ENCODE measurements around the gene SCAP.
"Not testable (repeated sequence)": the region's sequence is repeated elsewhere in the genome, so short reads cannot be mapped to it uniquely, and the experiment has no call there.

Gene SCAP

DNA sequence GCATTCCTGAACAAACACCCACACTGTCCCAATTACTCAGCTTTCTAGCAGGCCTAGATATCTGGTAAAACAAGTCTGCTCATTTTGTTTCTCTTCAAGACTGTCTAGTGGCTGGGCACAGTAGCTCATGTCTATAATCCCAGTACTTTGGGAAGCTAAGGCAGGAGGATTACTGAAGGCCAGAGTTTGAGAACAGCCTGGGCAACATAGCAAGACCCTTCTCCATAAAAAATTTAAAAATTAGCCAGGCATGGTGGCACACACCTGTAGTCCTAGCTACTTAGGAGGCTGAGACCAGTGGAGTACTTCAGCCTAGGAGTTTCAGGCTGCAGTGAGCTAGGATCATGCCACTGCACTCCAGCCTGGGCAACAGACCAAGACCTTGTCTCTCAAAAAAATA lies 101.2 kb downstream of the SCAP start:
- Histone ChIP-seq H3K27me3 (ENCODE audit: control insufficient read depth, insufficient read depth, low read length) (no peaks in the 10 kb centered on the region), H3K4me2 (ENCODE audit: low read length) (no peak overlapping the region)

DNA sequence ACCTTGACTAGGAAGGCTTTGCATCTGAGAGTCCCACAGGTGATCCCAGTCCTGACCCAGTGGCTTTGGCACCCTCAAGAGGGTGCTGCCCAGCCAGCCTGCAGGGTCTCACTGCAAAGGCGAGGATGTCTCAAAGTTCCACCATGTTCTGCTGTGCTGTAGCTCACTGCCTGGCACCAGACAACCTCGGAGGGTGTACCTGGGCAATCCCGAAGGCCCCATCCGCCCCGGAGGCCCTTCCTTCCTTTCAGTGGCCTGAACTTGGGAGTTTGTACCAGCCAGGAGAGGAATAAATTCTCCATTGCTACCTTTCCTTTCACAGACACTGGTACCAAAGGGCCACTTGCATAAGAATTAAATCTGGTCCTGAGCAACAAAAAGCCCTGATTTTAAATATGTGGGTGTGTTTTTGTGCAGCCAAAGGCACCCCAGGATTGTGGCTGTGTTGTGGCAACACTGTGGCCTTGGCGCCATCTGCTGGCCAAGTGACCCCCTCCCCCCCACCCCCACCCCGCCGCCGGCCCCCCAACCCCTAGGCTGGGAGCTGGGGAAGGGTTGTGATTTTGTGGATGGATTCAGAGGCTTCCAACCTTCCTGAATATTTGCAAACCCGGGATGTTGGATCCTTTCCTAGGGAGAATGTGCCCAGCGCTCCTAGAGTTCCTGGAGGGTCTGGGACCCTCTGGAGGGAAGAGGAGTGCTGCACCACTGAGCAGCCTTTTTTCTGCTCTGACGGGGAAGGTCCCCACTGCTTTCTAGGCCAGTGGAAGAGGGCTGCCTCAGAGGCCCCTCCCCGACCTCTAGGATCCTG lies 104.6 kb downstream of the SCAP start:
- no peak for TF ChIP-seq CTCF (IDR thresholded peaks at IDR 0.05)
- Histone ChIP-seq H3K9ac (no peak overlapping the region), H3K4me3 (ENCODE audit: low read depth, low read length) (no peak overlapping the region), H2AFZ (no peak overlapping the region), H3K36me3 (ENCODE audit: control insufficient read depth, insufficient read depth, low read length) (no peaks in the 10 kb centered on the region), H3K27me3 (ENCODE audit: control insufficient read depth, insufficient read depth, low read length) (no peaks in the 10 kb centered on the region), H3K9me3 (ENCODE audit: control insufficient read depth, low read length) (no peaks in the 10 kb centered on the region), H3K27ac (no peak overlapping the region), H3K4me1 (no peaks in the 10 kb centered on the region), H3K4me2 (ENCODE audit: low read length) (no peak overlapping the region), H3K79me2 (no peaks in the 10 kb centered on the region)

More for the DNA sequence above, 101.2 kb downstream of the SCAP start:
- H3K79me2 ChIP-seq, result no peaks in the 10 kb centered on the region
- H3K9ac ChIP-seq, result no peak overlapping the region
- H2AFZ ChIP-seq, result no peak overlapping the region
- no peak overlapping the region for H3K4me3 ChIP-seq (ENCODE audit: low read depth, low read length)
- no peak overlapping the region for H3K27ac ChIP-seq
- no peaks in the 10 kb centered on the region for H3K9me3 ChIP-seq (ENCODE audit: control insufficient read depth, low read length)
- H3K36me3 ChIP-seq (ENCODE audit: control insufficient read depth, insufficient read depth, low read length), result no peaks in the 10 kb centered on the region
- TF ChIP-seq CTCF (IDR thresholded peaks at IDR 0.05), result no peak
- H3K4me1 ChIP-seq, result no peaks in the 10 kb centered on the region

GRCh38 chr3:47370020-47370419 lies 105.7 kb downstream of the SCAP start:
- not testable (repeated sequence) for H3K79me2 ChIP-seq; H3K4me3 ChIP-seq (ENCODE audit: low read depth, low read length); H3K4me1 ChIP-seq; H3K36me3 ChIP-seq (ENCODE audit: control insufficient read depth, insufficient read depth, low read length); H3K9ac ChIP-seq; H3K27ac ChIP-seq; H3K4me2 ChIP-seq (ENCODE audit: low read length); H3K9me3 ChIP-seq (ENCODE audit: control insufficient read depth, low read length); H2AFZ ChIP-seq; H3K27me3 ChIP-seq (ENCODE audit: control insufficient read depth, insufficient read depth, low read length)

GRCh38 chr3:47367631-47368030 lies 108.1 kb downstream of the SCAP start:
- Histone ChIP-seq H2AFZ (no peak overlapping the region), H3K4me1 (no peaks in the 10 kb centered on the region), H3K4me3 (ENCODE audit: low read depth, low read length) (no peak overlapping the region), H3K27ac (no peak overlapping the region), H3K4me2 (ENCODE audit: low read length) (no peak overlapping the region), H3K9ac (no peak overlapping the region), H3K9me3 (ENCODE audit: control insufficient read depth, low read length) (no peaks in the 10 kb centered on the region), H3K36me3 (ENCODE audit: control insufficient read depth, insufficient read depth, low read length) (no peaks in the 10 kb centered on the region), H3K27me3 (ENCODE audit: control insufficient read depth, insufficient read depth, low read length) (no peaks in the 10 kb centered on the region), H3K79me2 (no peaks in the 10 kb centered on the region)
- TF ChIP-seq CTCF (IDR thresholded peaks at IDR 0.05), result no peak

- H3K79me2 ChIP-seq, result no peaks in the 10 kb centered on the region
- H3K4me1 ChIP-seq, result no peaks in the 10 kb centered on the region
- no peak overlapping the region for H3K4me2 ChIP-seq (ENCODE audit: low read length)
- H3K27ac ChIP-seq, result no peak overlapping the region
- no peak for TF ChIP-seq CTCF (IDR thresholded peaks at IDR 0.05)
- H2AFZ ChIP-seq, result no peak overlapping the region
- H3K9me3 ChIP-seq (ENCODE audit: control insufficient read depth, low read length), result no peaks in the 10 kb centered on the region
- no peak overlapping the region for H3K4me3 ChIP-seq (ENCODE audit: low read depth, low read length)
- H3K36me3 ChIP-seq (ENCODE audit: control insufficient read depth, insufficient read depth, low read length), result no peaks in the 10 kb centered on the region
- H3K27me3 ChIP-seq (ENCODE audit: control insufficient read depth, insufficient read depth, low read length), result no peaks in the 10 kb centered on the region
- H3K9ac ChIP-seq, result no peak overlapping the region
Measured at GRCh38 chr3:47366833-47367232, 108.9 kb downstream of the SCAP start.
